GM12872 (cell line): Measurements from ENCODE around the gene PCSK1N.

Experiments
- TF ChIP-seq, protein P1 (sequence below): IDR thresholded peaks from 3 replicates; pipeline ENCODE4 v1.5.1; 2011; ENCODE audit warnings: low read depth, mild to moderate bottlenecking, low read length, moderate library complexity; ENCODE audit not compliant: insufficient read depth

Gene PCSK1N

DNA sequence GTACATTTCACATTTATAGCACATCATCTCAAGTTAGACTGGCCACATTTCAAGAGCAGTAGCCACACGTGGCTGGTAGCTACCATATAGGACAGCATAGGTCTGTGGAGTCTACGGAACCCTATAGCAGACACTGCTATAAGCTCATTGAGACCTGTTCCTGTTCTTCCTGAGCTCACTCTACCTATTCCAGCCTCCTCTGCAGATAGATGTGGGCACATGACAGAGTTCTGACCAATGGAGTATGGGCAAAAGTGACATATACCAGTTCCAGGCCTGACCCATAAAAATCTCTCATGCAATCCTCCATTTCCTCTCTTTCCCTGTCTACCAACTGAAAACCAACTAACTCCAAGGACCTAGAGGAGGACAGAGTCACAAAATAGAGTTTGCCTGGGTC lies 37.1 kb downstream of the PCSK1N start:
- TF ChIP-seq, protein P1, sequence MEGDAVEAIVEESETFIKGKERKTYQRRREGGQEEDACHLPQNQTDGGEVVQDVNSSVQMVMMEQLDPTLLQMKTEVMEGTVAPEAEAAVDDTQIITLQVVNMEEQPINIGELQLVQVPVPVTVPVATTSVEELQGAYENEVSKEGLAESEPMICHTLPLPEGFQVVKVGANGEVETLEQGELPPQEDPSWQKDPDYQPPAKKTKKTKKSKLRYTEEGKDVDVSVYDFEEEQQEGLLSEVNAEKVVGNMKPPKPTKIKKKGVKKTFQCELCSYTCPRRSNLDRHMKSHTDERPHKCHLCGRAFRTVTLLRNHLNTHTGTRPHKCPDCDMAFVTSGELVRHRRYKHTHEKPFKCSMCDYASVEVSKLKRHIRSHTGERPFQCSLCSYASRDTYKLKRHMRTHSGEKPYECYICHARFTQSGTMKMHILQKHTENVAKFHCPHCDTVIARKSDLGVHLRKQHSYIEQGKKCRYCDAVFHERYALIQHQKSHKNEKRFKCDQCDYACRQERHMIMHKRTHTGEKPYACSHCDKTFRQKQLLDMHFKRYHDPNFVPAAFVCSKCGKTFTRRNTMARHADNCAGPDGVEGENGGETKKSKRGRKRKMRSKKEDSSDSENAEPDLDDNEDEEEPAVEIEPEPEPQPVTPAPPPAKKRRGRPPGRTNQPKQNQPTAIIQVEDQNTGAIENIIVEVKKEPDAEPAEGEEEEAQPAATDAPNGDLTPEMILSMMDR, result no peak

DNA sequence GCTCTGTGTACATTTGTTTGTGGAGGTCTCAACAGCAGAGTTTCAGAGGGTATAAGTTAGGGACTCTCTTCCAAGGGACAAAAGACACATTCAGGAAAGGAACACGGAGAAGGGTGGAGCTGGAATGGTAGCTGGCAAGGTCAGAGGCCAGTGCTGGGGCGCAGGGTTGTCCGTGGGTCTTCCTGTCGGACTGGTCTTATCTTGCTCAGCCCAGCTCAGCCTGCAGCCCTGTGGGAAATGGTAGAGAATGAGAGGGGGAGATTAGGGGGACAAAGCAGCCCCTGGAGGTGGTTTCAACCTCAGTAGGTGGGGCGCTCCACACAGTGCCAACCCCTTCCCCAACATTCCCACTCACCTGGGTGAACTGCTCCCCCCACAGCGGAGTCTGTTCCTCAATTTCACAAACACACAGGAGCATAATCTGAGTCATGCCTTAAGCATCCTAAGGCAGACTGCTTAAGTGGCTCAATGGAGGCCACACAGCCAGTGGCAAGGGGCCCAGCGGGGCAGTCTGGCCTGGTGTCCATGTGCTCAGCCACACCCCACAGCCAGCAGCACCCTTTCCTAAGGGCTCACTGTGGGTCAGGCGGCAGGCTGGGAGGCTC lies 40.4 kb downstream of the PCSK1N start:
- TF ChIP-seq, protein P1, result no peak

DNA sequence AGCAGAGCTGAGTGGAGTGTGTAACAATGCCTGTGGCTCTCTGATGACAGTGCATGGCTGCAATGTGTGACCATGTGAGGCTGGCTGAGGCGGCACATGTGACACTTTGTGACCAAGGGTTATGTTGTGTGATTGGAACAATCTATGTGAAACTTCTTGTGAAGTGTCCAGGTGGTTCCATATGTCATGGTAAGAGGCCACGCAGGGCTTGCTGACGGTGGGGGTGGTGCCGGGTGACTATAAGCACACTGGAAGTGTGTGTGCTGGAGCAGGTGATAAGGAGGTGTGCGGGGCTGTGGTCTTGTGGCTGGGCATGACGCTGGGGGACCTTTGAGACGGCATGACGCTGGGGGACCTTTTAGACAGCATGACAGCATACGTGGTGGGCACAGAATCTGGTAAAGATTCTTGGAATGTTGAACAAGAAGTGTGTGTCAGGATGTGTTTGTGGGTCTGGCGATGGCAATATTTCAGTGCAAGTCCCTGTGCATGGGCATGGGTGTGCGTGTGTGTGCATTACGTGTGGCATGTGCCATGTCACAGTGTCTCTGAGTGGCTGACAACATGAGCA lies 41.0 kb downstream of the PCSK1N start:
- TF ChIP-seq, protein P1, result no peak

DNA sequence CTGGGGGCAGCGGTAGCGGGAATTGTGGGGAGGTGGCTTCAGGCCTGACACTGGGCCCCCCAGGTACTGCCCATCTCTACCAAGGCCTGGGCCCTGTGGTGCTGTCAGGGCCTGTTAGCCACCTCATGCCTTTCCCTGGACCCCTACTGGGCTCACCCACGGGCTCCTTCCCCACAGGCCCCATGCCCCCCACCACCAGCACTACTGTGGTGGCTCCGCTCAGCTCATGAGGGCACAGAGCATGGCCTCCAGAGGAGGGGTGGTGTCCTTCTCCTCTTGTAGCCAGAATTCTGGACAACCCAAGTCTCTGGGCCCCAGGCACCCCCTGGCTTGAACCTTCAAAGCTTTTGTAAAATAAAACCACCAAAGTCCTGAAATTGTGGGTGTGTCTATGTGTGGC lies 41.5 kb downstream of the PCSK1N start:
- TF ChIP-seq, protein P1, result no peak

DNA sequence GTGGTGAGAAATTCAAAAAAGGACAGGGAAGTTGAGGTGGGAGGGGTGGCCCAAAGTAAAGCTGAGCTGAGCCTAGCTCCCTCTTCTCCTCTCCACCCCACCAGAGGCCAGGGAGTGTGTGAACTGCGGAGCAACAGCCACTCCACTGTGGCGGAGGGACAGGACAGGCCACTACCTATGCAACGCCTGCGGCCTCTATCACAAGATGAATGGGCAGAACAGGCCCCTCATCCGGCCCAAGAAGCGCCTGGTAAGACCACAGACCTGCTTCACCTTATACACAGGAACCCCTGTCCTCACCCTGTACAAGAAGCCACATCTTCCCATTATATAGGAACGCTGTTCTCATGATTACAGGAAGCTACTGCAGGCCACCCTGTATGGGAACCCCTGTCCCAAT lies 43.2 kb downstream of the PCSK1N start:
- TF ChIP-seq, protein P1, result no peak

DNA sequence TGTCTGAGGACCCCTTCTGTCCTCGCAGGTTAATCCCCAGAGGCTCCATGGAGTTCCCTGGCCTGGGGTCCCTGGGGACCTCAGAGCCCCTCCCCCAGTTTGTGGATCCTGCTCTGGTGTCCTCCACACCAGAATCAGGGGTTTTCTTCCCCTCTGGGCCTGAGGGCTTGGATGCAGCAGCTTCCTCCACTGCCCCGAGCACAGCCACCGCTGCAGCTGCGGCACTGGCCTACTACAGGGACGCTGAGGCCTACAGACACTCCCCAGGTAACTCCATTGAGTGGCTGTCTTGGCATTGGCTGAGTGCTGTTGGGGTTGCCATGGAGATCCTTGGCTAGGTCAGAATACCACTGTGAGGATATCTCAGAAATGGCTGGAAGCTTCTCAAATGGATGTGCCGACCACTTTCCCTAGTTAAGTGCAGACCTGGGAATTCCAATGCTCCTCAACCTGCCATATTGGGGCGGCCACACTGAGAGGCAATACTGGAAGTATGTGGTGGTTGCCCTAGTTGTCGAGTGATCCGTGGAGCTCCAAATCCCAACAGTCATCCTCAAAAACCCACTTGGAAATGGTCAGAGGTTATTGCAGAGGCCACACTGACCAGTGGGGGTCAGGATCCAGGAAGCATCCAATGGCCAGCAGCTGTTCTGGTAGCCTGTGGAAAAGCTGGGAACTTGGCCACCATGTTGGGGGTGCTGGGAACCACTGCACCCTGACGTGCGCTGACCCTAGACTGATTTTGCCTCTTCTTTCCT lies 44.2 kb downstream of the PCSK1N start:
- TF ChIP-seq, protein P1, result no peak

DNA sequence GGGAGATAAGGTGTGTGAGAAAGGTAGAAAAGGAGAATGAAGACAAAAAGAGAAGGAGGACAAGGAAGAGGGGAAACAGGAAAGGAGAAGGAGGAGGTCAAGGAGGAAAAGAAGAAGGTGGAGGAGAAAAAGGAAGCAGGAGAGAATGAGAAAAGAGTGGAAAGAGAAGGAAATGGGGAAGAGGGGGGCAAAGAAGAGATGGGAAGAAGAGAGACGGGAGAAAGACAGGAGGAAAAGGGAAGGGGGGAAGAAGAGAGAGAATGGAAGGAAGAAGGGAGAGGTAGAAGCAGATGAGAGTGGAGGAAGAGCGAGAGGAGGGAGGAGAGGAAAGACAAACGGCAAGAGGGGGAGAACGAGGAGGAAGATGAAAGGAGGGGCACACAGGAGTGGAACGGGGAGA lies 44.9 kb downstream of the PCSK1N start:
- TF ChIP-seq, protein P1, result no peak
